ENCODE results near the gene REELD1.

REELD1 gene

GRCh38 chr4:146214238-146214637 lies at the start of gene REELD1:
REELD1 (plus strand) TSS chr4:146214538; CDS start chr4:146216953, 2,415 bp downstream.
- no peak for DNase-seq (ENCODE audit: low read depth in 2 of 2)

- no peak for DNase-seq (ENCODE audit: low read depth in 2 of 2)
These were observed 49.1 kb upstream of the REELD1 start for GRCh38 chr4:146165221-146165620.

GRCh38 chr4:146165840-146166239 lies 48.5 kb upstream of the REELD1 start:
- no peak for DNase-seq (ENCODE audit: low read depth in 2 of 2)

GRCh38 chr4:146170149-146170548 lies 44.2 kb upstream of the REELD1 start:
- no peak for DNase-seq (ENCODE audit: low read depth in 2 of 2)

- DNase-seq (ENCODE audit: low read depth in 2 of 2), result peak; percentile 68 to 73
These were observed 38.5 kb upstream of the REELD1 start, which contains the start of gene LSM6 for GRCh38 chr4:146175541-146176453. LSM6 (plus strand) TSS chr4:146175718; CDS start chr4:146182922, 7,204 bp downstream.

GRCh38 chr4:146176891-146177290 lies 37.4 kb upstream of the REELD1 start:
- DNase-seq (ENCODE audit: low read depth in 2 of 2), result no peak

- no peak for DNase-seq (ENCODE audit: low read depth in 2 of 2)
These were observed 36.2 kb upstream of the REELD1 start for GRCh38 chr4:146178126-146178525.

- no peak for DNase-seq (ENCODE audit: low read depth in 2 of 2)
These were observed 34.5 kb upstream of the REELD1 start for GRCh38 chr4:146179784-146180370.

- no peak for DNase-seq (ENCODE audit: low read depth in 2 of 2)
These were observed 31.9 kb upstream of the REELD1 start for GRCh38 chr4:146182443-146182842.

GRCh38 chr4:146183209-146183608 lies 31.1 kb upstream of the REELD1 start:
- DNase-seq (ENCODE audit: low read depth in 2 of 2), result no peak

- DNase-seq (ENCODE audit: low read depth in 2 of 2), result no peak
These were observed 28.3 kb upstream of the REELD1 start for GRCh38 chr4:146186041-146186440.

- DNase-seq (ENCODE audit: low read depth in 2 of 2), result no peak
These were observed 27.7 kb upstream of the REELD1 start for GRCh38 chr4:146186596-146186995.

GRCh38 chr4:146190456-146190855 lies 23.9 kb upstream of the REELD1 start:
- no peak for DNase-seq (ENCODE audit: low read depth in 2 of 2)

GRCh38 chr4:146191766-146192458 lies 22.4 kb upstream of the REELD1 start:
- DNase-seq (ENCODE audit: low read depth in 2 of 2), result no peak

GRCh38 chr4:146193628-146194027 lies 20.7 kb upstream of the REELD1 start:
- DNase-seq (ENCODE audit: low read depth in 2 of 2), result no peak

- DNase-seq (ENCODE audit: low read depth in 2 of 2), result no peak
These were observed 20.1 kb upstream of the REELD1 start for GRCh38 chr4:146194212-146194611.

GRCh38 chr4:146202665-146203064 lies 11.7 kb upstream of the REELD1 start:
- DNase-seq (ENCODE audit: low read depth in 2 of 2), result no peak

GRCh38 chr4:146207410-146207809 lies 6.9 kb upstream of the REELD1 start:
- DNase-seq (ENCODE audit: low read depth in 2 of 2), result no peak

- DNase-seq (ENCODE audit: low read depth in 2 of 2), result no peak
These were observed 3.4 kb upstream of the REELD1 start for GRCh38 chr4:146210890-146211289.

- no peak for DNase-seq (ENCODE audit: low read depth in 2 of 2)
These were observed 2.9 kb upstream of the REELD1 start for GRCh38 chr4:146211440-146211839.

GRCh38 chr4:146212781-146213180 lies 1.6 kb upstream of the REELD1 start:
- DNase-seq (ENCODE audit: low read depth in 2 of 2), result no peak

GRCh38 chr4:146222313-146222712 lies 8.0 kb downstream of the REELD1 start:
- DNase-seq (ENCODE audit: low read depth in 2 of 2), result no peak
